OCI-LY1 (cell line): Measurements from ENCODE around the gene AOC3.

ENCODE experiments used
- EZH2 ChIP-seq: fragments of 200-600 bp; sonication (generic), shearing (Covaris generic); IDR thresholded peaks from 2 replicates; pipeline ENCODE4 v1.8.0; 2017; ENCODE audit warnings: borderline replicate concordance, mixed run types, mild to moderate bottlenecking, antibody characterized with exemption, low read length, moderate library complexity, mixed read lengths
- TF ChIP-seq, protein P1 (sequence below): fragments of 200-600 bp; sonication (generic), shearing (Covaris generic); IDR thresholded peaks from 2 replicates; pipeline ENCODE4 v1.5.1; 2017; ENCODE audit warnings: mild to moderate bottlenecking, antibody characterized with exemption, low read length, moderate library complexity, mixed read lengths

DNA sequence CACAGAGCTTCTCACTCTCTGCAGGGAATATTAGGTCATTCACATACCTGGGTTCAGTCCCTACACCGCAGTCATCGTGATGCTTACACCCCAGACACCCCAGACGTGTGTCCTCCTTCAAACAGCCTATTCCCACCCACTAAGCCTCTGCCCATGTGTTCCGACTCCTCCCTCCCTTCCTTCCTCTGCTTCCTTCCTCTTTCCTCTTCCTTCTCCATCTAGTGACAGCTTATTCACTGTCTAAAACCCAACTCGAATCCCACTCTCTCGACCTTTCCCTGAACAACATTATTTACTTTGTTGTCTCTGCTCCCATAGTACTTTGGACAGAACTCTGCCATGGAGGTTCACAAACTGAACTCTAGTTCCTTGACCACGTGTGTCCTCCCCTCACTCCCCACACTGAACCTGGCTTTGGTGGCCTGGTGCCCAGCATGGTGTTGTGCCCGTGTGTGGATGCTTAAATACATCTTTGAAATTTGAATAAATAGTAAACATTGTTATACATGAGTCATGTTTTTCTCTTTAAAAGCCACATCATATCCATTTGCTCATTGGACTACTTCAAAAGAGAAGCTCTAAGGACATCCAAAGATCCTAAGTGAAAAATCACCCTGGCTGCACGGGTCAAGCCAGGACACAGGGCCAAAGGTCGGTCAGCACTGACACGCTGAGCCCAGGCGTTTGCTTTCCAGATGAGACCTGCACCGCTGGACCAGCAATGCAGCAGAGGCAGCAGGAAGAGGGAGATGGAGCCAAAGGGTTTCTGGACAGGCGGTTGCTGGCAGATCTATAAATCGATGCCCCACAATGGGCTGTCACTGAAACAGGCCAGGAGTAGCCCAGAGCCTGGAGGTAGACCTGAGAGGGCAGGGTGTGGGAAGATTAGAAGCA is 35.5 kb downstream of the AOC3 start:
- TF ChIP-seq, protein P1, sequence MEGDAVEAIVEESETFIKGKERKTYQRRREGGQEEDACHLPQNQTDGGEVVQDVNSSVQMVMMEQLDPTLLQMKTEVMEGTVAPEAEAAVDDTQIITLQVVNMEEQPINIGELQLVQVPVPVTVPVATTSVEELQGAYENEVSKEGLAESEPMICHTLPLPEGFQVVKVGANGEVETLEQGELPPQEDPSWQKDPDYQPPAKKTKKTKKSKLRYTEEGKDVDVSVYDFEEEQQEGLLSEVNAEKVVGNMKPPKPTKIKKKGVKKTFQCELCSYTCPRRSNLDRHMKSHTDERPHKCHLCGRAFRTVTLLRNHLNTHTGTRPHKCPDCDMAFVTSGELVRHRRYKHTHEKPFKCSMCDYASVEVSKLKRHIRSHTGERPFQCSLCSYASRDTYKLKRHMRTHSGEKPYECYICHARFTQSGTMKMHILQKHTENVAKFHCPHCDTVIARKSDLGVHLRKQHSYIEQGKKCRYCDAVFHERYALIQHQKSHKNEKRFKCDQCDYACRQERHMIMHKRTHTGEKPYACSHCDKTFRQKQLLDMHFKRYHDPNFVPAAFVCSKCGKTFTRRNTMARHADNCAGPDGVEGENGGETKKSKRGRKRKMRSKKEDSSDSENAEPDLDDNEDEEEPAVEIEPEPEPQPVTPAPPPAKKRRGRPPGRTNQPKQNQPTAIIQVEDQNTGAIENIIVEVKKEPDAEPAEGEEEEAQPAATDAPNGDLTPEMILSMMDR, result no peak
- no peak for TF ChIP-seq EZH2
